ENCODE data around the gene GREB1. TPM values are rescaled to one million over a fixed set of nuclear protein-coding genes. Genes with fewer than 3 reads are reported as not detected.

The GREB1 gene
- polyA plus RNA-seq, 1 donor from 2014 or later: 17.2 TPM

- Histone ChIP-seq H2AFZ (ENCODE audit: low read depth, low read length) (no peak overlapping the region), H3K27me3 (ENCODE audit: insufficient read depth, low read depth, low read length) (no peaks in the 10 kb centered on the region), H3K4me3 (ENCODE audit: low read length) (no peak overlapping the region), H3K27ac (ENCODE audit: low read length) (no peak overlapping the region), H3K9me2 (ENCODE audit: insufficient read depth, low read length) (no peaks in the 10 kb centered on the region), H3K9ac (ENCODE audit: low read length) (no peak overlapping the region), H3K4me2 (ENCODE audit: low read length) (no peak overlapping the region), H3K9me3 (ENCODE audit: low read length) (no peaks in the 10 kb centered on the region), H3K79me2 (replicated peaks; ENCODE audit: insufficient read depth, low read length) (no peaks in the 10 kb centered on the region), H3K36me3 (ENCODE audit: insufficient read depth, low read length) (peaks cover 9% of the 10 kb centered on the region), H3F3A (ENCODE audit: insufficient read depth, low read length, poor library complexity, severe bottlenecking) (no peaks in the 10 kb centered on the region), H4K20me1 (ENCODE audit: insufficient read depth) (no peaks in the 10 kb centered on the region)
- TF ChIP-seq EZH2 (IDR thresholded peaks at IDR 0.05; ENCODE audit: borderline replicate concordance, insufficient read depth, low read length, poor library complexity, severe bottlenecking) (no peak), EP300 (conservative IDR thresholded peaks at IDR 0.05; ENCODE audit: poor library complexity, severe bottlenecking) (no peak), SMC3 (conservative IDR thresholded peaks at IDR 0.05; ENCODE audit: poor library complexity) (no peak), TAF1 (IDR thresholded peaks at IDR 0.05; ENCODE audit: low read depth) (no peak), POLR2AphosphoS5 (IDR thresholded peaks at IDR 0.05) (no peak), MXI1 (conservative IDR thresholded peaks at IDR 0.05; ENCODE audit: poor library complexity, severe bottlenecking) (no peak), RAD21 (conservative IDR thresholded peaks at IDR 0.05) (no peak)
- TF ChIP-seq, protein P1, sequence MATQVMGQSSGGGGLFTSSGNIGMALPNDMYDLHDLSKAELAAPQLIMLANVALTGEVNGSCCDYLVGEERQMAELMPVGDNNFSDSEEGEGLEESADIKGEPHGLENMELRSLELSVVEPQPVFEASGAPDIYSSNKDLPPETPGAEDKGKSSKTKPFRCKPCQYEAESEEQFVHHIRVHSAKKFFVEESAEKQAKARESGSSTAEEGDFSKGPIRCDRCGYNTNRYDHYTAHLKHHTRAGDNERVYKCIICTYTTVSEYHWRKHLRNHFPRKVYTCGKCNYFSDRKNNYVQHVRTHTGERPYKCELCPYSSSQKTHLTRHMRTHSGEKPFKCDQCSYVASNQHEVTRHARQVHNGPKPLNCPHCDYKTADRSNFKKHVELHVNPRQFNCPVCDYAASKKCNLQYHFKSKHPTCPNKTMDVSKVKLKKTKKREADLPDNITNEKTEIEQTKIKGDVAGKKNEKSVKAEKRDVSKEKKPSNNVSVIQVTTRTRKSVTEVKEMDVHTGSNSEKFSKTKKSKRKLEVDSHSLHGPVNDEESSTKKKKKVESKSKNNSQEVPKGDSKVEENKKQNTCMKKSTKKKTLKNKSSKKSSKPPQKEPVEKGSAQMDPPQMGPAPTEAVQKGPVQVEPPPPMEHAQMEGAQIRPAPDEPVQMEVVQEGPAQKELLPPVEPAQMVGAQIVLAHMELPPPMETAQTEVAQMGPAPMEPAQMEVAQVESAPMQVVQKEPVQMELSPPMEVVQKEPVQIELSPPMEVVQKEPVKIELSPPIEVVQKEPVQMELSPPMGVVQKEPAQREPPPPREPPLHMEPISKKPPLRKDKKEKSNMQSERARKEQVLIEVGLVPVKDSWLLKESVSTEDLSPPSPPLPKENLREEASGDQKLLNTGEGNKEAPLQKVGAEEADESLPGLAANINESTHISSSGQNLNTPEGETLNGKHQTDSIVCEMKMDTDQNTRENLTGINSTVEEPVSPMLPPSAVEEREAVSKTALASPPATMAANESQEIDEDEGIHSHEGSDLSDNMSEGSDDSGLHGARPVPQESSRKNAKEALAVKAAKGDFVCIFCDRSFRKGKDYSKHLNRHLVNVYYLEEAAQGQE (IDR thresholded peaks at IDR 0.05; ENCODE audit: borderline replicate concordance): no peak
- TF ChIP-seq, protein P2, sequence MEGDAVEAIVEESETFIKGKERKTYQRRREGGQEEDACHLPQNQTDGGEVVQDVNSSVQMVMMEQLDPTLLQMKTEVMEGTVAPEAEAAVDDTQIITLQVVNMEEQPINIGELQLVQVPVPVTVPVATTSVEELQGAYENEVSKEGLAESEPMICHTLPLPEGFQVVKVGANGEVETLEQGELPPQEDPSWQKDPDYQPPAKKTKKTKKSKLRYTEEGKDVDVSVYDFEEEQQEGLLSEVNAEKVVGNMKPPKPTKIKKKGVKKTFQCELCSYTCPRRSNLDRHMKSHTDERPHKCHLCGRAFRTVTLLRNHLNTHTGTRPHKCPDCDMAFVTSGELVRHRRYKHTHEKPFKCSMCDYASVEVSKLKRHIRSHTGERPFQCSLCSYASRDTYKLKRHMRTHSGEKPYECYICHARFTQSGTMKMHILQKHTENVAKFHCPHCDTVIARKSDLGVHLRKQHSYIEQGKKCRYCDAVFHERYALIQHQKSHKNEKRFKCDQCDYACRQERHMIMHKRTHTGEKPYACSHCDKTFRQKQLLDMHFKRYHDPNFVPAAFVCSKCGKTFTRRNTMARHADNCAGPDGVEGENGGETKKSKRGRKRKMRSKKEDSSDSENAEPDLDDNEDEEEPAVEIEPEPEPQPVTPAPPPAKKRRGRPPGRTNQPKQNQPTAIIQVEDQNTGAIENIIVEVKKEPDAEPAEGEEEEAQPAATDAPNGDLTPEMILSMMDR (IDR thresholded peaks at IDR 0.05; ENCODE audit: poor library complexity, severe bottlenecking): no peak
Observed at GRCh38 chr2:11633923-11634478, 100.2 kb downstream of the GREB1 start.

DNA sequence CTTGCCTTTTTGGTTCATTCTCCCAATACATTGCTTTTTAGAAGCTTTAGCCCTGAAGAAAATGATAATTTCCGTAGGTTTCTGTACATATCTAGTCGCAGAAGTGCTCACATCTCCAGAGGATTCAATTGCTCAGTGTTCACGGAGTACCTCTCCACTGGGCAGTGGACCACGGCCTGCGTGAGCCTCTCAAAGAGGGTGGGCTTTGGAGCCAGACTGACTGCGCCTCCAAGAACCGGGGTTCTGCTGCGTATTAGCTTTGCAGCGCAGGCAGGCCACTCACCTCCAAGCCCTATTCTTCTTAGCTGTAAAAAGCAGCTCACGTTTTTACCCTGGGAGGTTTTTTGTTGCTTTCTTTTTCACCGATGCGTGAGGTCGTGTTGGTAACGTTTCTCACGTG, 100.7 kb downstream of the GREB1 start:
- H3K9me3 ChIP-seq (ENCODE audit: low read length): no peaks in the 10 kb centered on the region
- no peaks in the 10 kb centered on the region for H3F3A ChIP-seq (ENCODE audit: insufficient read depth, low read length, poor library complexity, severe bottlenecking)
- H3K79me2 ChIP-seq (replicated peaks; ENCODE audit: insufficient read depth, low read length): no peaks in the 10 kb centered on the region
- no peak overlapping the region for H3K4me3 ChIP-seq (ENCODE audit: low read length)
- H3K27me3 ChIP-seq (ENCODE audit: insufficient read depth, low read depth, low read length): no peaks in the 10 kb centered on the region
- H2AFZ ChIP-seq (ENCODE audit: low read depth, low read length): no peak overlapping the region
- no peaks in the 10 kb centered on the region for H4K20me1 ChIP-seq (ENCODE audit: insufficient read depth)
- H3K36me3 ChIP-seq (ENCODE audit: insufficient read depth, low read length): peaks cover 9% of the 10 kb centered on the region
- H3K9me2 ChIP-seq (ENCODE audit: insufficient read depth, low read length): no peaks in the 10 kb centered on the region
- no peak overlapping the region for H3K9ac ChIP-seq (ENCODE audit: low read length)
- H3K4me2 ChIP-seq (ENCODE audit: low read length): no peak overlapping the region
- no peak overlapping the region for H3K27ac ChIP-seq (ENCODE audit: low read length)
- TF ChIP-seq, protein P1 (IDR thresholded peaks at IDR 0.05; ENCODE audit: borderline replicate concordance): no peak

Data from neural cell (in vitro differentiated cells).